ENCODE data around the gene ZDHHC14.

The ZDHHC14 gene

GRCh38 chr6:157455731-157456523 is 74.9 kb downstream of the ZDHHC14 start:
- TF ChIP-seq CTCF (IDR thresholded peaks at IDR 0.05; ENCODE audit: extremely low read depth, missing control alignments), result no peak
- no peak for DNase-seq (ENCODE audit: low spot score)

GRCh38 chr6:157456524-157456829 is 75.5 kb downstream of the ZDHHC14 start:
- no peak for DNase-seq (ENCODE audit: low spot score)
- no peak for TF ChIP-seq CTCF (IDR thresholded peaks at IDR 0.05; ENCODE audit: extremely low read depth, missing control alignments)

GRCh38 chr6:157457787-157458186 is 76.8 kb downstream of the ZDHHC14 start:
- no peak for DNase-seq (ENCODE audit: low spot score)
- TF ChIP-seq CTCF (IDR thresholded peaks at IDR 0.05; ENCODE audit: extremely low read depth, missing control alignments), result no peak

GRCh38 chr6:157459327-157459726 is 78.3 kb downstream of the ZDHHC14 start:
- no peak for DNase-seq (ENCODE audit: low spot score)
- no peak for TF ChIP-seq CTCF (IDR thresholded peaks at IDR 0.05; ENCODE audit: extremely low read depth, missing control alignments)

GRCh38 chr6:157460182-157460999 is 79.4 kb downstream of the ZDHHC14 start:
- no peak for TF ChIP-seq CTCF (IDR thresholded peaks at IDR 0.05; ENCODE audit: extremely low read depth, missing control alignments)
- no peak for DNase-seq (ENCODE audit: low spot score)

GRCh38 chr6:157461000-157461915 is 80.3 kb downstream of the ZDHHC14 start:
- no peak for TF ChIP-seq CTCF (IDR thresholded peaks at IDR 0.05; ENCODE audit: extremely low read depth, missing control alignments)
- DNase-seq (ENCODE audit: low spot score), result peak; percentile 74
